Measurements from ENCODE around the gene SYNDIG1. TPM values are rescaled to one million over a fixed set of nuclear protein-coding genes. Genes with fewer than 3 reads are reported as not detected.

SYNDIG1 gene
- total RNA-seq, 1 experiment from 2014 or later, result 5.4 TPM

DNA sequence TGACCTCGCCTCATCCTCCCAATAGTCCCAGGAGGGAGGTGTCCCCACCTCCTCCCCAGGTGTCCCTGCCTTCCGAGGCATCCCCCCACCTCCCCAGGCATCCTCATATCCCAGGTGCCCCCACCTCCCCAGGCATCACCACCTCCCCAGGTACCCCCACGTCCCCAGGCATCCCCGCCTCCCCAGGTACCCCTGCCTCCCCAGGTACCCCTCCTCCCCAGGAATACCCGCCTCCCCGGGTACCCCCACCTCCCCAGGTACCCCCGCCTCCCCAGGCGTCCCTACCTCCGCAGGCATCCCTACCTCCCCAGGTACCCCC, 198.9 kb downstream of the SYNDIG1 start:
- no peak overlapping the region for H3K27ac ChIP-seq (ENCODE audit: insufficient read length, low read depth, low read length)
- no peak overlapping the region for H2AFZ ChIP-seq (ENCODE audit: low read length)
- no peak for TF ChIP-seq CTCF (conservative IDR thresholded peaks at IDR 0.05)
- no peaks in the 10 kb centered on the region for H3K27me3 ChIP-seq (ENCODE audit: insufficient read depth, low read length)
- H3K56ac ChIP-seq (ENCODE audit: insufficient read length, low read depth, low read length), result no peak overlapping the region
- H3K79me1 ChIP-seq (ENCODE audit: insufficient read depth, low read depth, low read length, poor library complexity, severe bottlenecking), result no peaks in the 10 kb centered on the region
- no peak overlapping the region for H3K18ac ChIP-seq (ENCODE audit: insufficient read length, low read depth, low read length)
- H3K9me3 ChIP-seq (ENCODE audit: control insufficient read depth, low read depth, low read length), result no peaks in the 10 kb centered on the region
- Mint-ChIP-seq H3K4me3 (no peak overlapping the region), H3K9me3 (no peaks in the 10 kb centered on the region; a peak in 1 of 5 replicates), H3K27me3 (ENCODE audit: low read depth) (no peaks in the 10 kb centered on the region; the same call in 1 of the 2 replicates), H3K4me1 (peaks cover 2 to 8% of the 10 kb centered on the region in 2 experiments; a peak in 2 of 4 replicates), H3K27ac (peak overlapping the region in 1 of 3 experiments; percentile 31; a peak in 1 of 7 replicates), H3K36me3 (ENCODE audit: insufficient read depth in 1 of 3, low read depth in 3 of 3) (no peaks in the 10 kb centered on the region; a peak in 1 of 7 replicates)
- H2BK12ac ChIP-seq (ENCODE audit: insufficient read length, low read depth, low read length), result no peak overlapping the region
- no peak overlapping the region for H4K5ac ChIP-seq (ENCODE audit: insufficient read length, low read depth, low read length)
- H2BK120ac ChIP-seq (ENCODE audit: low read depth, low read length, poor library complexity, severe bottlenecking), result no peak overlapping the region
- no peak overlapping the region for H3K9ac ChIP-seq (ENCODE audit: extremely low read depth, insufficient read length, low read length)
- no peaks in the 10 kb centered on the region for H4K20me1 ChIP-seq (ENCODE audit: control insufficient read depth, insufficient read depth, insufficient read length)
- no peak for DNase-seq
- H3K23ac ChIP-seq (ENCODE audit: insufficient read length, low read depth, low read length), result no peak overlapping the region
- no peak overlapping the region for H3K14ac ChIP-seq (ENCODE audit: insufficient read depth, low read length)
- no peak overlapping the region for H4K91ac ChIP-seq (ENCODE audit: insufficient read length, low read depth, low read length)
- H3K4me1 ChIP-seq (ENCODE audit: insufficient read depth, low read length), result no peaks in the 10 kb centered on the region
- no peak overlapping the region for H3K4ac ChIP-seq (ENCODE audit: low read depth, low read length)
- H2BK5ac ChIP-seq (ENCODE audit: insufficient read length, low read length), result no peak overlapping the region
- no peaks in the 10 kb centered on the region for H3K23me2 ChIP-seq (ENCODE audit: insufficient read length, low read depth, low read length, poor library complexity, severe bottlenecking)
- no CpG with 5 or more reads among the region's 9 CpGs for WGBS (ENCODE audit: extremely low coverage, insufficient read length, low lambda C conversion rate)
- no peak overlapping the region for H2BK15ac ChIP-seq (ENCODE audit: low read depth, low read length)
- H3T11ph ChIP-seq (ENCODE audit: low read length), result no peak overlapping the region
- H3K4me2 ChIP-seq (ENCODE audit: insufficient read depth, insufficient read length, low read length), result no peak overlapping the region
- H2AK5ac ChIP-seq (ENCODE audit: insufficient read length, low read length), result no peak overlapping the region
- no peak overlapping the region for H4K8ac ChIP-seq (replicated peaks; ENCODE audit: insufficient read length, low read depth, low read length)
- no peaks in the 10 kb centered on the region for H3K79me2 ChIP-seq (ENCODE audit: insufficient read depth, low read length)
- H2BK20ac ChIP-seq (ENCODE audit: low read depth, low read length, poor library complexity, severe bottlenecking), result no peak overlapping the region
